Dermis blood vessel endothelial cell (primary cell): ENCODE data around the gene LPP. TPM values are rescaled to one million over a fixed set of nuclear protein-coding genes. Genes with fewer than 3 reads are reported as not detected.

Source experiments
- DNase-seq: peaks from one replicate; pipeline ENCODE4 v3.0.0; 2010
- total RNA-seq: library from RNA; depleted of rRNA; stranded (reverse); fragments of >200 nt; gene quantifications from 2 replicates; pipeline ENCODE4 v1.2.3, GENCODE V29; 2014

LPP gene
- total RNA-seq, 1 donor from 2014 or later: 45.8 TPM

DNA sequence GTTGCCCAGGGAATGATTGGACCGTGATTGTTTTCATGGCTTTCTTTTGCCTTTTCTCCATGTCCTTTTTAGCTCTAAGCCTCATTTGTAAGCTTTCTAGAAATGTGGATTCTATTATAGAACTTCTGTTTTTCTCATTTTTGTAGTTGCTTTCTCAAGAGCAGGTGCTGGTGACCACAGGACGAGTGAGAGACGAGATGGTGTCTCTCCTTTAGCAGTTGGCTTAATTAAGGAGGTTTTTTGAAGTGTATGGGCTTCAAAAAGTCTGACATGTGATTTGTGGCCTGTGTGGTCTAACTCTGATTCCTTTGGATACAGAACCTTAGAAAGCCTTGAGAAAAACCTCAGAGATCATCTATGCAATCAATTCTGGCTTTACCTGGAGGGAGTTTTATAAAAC lies 292.8 kb downstream of the LPP start:
- no peak for DNase-seq

DNA sequence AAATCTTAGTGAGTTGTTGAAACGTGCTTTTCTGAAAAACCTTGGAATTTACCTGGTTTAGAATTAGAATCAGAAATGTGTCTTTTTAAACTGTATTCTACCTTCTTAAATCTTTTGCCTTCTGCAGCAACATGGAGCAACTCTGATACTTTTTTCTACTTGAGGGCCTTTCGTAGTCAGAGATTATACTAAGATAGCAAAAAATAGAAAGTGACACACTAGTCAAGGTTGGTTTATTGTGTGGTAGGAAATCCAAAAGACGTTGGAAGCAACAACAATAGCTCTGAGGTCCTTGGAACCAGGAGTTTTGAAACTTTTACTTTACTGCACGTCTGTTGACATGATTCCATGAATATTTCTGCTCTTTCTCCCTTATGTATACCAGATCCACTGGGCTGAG lies 294.9 kb downstream of the LPP start:
- DNase-seq: no peak

DNA sequence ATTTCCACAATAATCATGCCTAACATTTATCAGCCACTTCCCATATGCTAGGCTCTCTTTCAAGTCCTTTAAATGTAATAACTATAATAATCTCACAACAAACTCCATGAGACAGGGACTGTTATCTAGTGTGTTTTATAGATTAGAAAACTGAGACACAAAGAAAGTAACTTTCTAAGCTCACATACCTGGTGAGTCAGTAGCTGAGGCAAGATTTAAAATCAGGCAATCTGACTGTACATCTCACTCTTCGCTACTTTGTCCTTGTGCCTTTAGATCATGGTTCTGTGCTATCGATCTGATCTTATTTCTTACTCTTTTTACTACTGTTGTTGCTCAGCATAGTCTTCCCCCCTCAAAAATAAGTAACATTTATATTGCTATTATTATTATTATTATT lies 295.5 kb downstream of the LPP start:
- DNase-seq: no peak

DNA sequence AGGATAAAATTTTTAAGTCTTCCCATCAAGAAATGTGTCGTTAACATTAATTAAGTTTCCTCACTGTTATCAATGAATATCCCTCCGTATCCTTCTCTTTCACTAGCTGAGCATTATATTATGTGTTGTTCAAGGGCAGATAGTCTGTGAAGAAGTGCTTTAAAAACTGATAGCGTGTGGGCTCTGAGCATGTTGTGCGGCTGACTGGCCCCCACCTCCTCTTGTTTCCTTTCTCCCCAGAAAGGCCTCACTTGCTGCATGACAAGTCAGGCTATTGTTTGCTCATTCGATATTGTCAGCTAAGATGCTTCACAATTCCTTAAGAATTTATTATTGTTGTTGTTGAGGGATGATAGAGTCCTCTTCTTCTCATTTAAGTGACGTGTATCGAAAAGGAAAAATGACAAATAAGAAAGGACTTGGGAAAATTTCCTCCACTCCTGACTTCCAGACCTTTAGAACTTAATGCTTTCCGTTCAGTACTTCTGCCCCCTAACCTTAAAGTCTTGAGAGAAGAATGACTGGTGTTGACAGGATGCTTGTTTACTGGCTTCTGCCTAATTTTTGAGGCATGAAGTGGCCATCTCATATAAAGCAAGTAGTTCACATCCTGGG lies 298.3 kb downstream of the LPP start:
- peak; percentile 85 for DNase-seq

DNA sequence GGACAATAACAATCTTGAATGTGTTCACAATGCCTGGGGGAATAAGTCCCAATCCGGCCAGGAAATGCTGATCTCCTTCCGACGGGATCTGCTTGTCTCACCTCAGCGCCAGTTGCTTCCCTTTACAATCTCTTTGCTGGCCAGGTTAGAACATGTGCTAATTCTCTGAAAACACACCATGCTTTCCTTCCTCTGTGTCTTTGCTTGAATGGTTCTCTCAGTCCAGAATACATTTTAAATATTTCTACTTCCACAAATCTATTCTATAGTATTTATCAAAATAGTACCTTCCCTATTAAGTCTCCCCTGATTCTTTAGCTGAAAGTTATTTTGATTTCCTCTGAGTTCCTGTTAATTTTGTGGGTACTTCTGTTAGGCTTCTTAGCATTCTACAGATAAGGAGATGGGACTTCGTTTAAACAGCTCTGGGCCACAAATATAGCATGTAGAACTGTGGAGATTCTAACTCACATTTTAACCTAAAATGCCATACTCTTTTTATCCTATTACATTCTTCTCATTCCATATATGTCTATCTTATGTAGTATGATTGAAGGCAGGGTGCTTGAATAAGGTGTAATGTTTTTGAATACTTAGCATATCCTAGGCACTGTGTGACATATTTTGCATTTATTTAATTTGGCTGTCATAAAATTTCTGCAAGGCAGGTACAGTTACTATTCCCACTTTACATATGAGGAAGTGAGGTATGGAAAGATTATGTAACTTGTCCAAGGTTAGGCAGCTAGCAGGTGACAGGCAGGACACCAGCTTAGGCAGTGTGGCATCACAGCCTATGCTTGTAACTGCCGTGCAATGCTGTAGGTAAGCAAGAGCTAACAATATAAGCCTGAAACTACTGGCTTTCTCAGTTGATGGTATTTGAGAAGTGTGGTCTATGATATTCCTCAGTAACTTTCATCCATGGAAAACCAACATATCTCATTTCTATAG lies 299.8 kb downstream of the LPP start:
- peak; percentile 44 for DNase-seq

DNA sequence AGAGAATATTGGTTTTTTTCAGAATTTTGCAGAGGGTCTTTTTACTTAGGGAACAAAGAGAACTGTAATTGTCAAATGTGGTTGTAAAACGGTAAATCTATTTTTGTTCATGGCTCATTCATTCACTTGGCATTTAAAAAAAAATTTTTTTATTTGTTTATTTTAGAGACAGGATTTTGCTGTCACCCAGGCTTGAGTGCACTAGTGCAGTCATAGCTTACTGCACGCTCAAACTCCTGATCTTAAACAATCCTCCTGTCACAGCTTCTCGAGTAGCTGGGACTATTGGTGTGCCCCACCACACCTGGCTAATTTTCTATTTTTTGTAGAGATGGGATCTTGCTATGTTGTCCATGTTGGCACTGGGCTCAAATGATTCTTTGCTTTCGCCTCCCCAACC lies 301.8 kb downstream of the LPP start:
- no peak for DNase-seq

DNA sequence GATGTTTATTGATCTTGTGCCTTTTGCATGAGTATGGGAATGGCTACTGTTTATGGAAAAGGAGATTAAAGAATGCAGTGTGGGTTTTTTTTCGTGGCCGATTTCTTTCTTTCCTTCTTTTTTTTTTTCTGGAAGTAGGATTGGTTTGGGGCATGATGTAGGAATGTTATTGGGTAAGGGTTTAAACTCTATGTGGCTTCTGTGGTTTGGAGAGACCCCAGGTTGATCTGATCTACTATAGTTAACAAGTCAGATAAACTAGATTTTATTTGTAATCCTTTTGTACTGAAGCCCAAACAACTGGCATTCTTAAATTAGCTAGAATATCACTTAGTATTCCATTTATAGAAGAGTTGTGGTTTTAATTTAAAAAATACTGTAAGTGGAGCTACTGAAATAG lies 304.8 kb downstream of the LPP start:
- no peak for DNase-seq

DNA sequence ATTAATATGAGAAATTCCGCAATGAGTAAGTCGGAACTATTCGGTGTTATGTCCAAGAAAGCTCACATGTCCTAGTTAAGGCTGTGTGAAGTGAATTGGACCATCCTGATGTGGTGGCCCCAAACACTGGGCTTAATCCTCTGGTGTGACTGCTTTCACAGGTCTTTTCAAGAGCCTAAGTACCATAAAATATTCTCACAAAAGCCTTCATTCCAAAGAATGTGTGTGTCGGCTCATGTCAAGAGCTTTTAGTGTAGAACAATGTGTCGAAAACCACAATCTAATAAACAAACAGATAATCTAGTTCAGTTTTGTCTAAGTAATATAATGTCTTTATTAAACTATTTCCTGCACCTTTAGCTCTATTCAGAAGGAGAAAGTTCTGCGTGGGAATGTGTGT lies 311.4 kb downstream of the LPP start:
- no peak for DNase-seq

DNA sequence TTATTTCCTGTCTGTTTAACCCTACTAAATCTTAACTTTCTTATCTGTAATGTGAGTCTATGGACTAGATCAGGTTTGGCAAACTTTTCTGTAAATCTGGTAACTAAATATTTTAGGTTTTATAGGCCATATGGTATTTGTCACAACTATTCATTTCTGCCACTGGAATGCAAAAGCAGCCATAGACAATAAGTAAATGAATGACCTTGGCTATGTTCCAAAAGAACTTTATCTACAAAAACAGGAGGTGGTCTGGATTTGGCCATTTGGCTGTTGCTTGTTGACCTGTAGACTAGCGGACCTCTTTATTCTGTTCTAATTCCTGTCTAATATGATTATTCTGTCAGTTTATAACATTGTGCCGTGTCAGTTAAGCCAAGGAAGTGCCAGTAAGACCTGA lies 314.2 kb downstream of the LPP start:
- peak; percentile 77 for DNase-seq

DNA sequence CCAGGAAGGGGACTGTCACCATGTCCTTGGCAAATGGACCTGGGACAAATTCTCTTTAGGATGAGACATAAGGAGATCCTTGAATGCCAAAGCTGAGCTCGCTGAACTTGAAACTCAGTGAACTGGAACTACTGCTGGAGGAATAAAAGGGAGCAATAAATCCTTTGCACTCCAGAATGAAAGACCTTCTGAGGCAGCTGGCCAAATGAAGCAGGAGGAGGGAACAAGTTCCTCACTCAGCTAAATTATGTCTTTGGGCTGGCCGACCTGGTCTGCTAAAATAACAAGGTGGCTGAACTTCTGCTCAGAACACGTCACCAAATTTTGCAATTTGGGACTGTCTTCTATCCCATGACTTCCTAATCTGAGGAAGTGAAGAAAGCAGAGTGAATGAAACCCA lies 314.7 kb downstream of the LPP start:
- no peak for DNase-seq

DNA sequence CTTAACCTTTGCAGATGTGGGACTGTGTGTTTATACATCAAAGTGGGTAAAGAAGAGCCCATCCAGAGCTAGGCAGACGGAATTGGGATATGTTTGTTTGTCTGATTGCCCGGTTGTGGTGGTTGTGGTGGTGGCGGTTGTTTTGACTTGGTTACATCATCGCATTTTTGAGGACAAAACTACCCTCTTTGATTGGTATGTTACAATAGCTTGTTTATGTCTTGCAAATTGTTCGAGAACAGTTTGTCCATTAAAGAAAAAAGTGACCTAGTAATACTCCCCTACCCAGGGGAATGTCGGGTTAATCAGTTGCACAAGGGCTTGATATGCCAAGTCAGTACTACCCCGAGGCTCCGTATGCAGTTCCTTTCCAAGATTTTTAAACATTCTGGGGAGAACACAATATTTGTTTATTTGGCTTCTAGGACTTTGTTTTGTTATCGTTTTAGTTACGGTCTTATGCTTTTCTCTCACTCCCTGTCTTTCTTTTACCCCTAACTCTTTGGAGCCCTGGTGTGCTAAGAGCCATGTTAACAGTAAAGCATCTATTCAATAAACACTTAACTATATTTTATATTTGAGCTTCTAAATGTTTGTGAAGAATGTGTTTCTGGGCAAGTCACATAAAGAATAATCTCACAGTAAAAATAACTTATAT lies 315.4 kb downstream of the LPP start:
- DNase-seq: no peak

DNA sequence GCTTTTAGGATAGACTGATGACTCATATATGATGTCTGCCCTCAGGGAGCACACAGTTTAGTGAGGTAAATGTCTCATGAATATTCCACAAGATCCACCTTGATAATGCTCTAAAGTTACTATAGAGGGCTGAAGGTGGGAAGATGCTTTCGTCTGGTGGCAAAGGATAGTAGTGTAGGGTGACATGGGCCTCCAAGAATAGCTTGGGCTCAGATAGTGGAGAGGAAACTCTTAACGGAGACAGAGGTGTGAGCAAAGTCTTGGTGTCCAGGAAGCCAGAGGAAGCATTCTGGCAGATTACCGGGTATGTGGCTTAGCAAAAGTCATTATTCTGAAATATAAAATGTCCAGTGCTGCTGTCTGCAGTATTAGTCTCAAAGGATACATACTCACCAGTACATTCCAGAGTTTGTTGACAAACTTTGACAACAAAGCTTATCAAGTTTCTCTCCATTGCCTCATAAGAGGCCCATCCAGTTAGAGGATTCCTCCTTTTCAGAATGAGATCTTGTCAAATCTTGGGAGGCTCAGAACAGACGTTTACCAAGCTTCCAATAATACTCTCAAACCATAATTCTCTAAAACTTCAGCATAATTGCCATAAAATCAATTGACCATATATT lies 316.7 kb downstream of the LPP start:
- DNase-seq: no peak

DNA sequence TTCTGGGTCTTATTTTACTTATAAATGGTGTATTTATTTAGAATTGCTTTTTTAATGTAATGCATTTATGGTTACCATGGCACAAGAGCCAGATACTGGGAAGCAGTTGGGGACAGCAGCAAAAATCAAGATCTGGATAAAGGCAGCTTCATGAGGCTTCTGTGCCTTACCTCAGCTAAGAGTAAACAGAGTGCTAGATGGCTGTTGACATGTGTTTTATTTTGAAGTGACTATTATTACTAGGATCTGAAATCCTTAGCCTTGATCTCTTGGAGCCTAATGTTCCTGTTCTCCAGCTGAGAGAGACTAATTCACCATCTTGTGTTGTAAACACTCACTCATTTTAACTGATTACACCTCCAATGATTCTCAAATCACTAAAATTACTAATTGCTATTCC lies 317.8 kb downstream of the LPP start:
- DNase-seq: no peak

DNA sequence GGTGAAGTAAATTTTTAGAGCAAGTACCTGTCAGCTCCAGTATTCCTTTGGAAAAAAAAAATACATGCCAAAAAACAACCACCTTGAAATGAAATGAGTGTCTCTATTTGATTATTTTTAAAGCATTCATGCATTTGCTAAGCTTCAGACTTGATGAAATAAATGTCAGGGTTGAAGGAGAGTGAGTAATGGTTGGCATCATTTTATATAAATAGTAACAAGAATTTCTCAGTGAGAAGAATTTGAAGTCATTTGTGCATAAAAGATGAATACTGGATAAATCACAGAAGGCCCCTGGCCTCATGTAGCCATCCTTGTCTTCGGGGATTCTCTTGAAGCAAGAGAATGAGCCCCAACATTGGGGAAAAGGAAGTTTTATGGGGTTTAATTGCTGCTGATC lies 318.4 kb downstream of the LPP start:
- DNase-seq: no peak

DNA sequence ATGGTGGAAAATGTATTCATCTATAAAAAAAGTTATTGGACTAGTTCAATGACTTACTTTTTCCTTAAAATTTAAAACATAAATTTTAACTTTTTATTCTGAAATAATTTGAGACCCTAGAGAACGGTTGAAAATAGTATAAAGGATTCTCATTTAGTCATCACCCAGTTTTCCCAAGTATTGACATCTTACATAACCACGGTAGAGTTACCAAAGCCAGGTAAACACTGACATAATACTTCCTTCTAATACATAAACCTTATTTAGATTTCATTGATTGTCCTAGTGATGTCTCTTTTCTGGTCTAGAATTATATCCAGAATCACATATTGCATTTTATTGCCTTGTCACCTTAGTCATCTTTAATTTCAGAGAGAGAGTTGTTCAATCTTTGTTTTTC lies 319.1 kb downstream of the LPP start:
- no peak for DNase-seq

DNA sequence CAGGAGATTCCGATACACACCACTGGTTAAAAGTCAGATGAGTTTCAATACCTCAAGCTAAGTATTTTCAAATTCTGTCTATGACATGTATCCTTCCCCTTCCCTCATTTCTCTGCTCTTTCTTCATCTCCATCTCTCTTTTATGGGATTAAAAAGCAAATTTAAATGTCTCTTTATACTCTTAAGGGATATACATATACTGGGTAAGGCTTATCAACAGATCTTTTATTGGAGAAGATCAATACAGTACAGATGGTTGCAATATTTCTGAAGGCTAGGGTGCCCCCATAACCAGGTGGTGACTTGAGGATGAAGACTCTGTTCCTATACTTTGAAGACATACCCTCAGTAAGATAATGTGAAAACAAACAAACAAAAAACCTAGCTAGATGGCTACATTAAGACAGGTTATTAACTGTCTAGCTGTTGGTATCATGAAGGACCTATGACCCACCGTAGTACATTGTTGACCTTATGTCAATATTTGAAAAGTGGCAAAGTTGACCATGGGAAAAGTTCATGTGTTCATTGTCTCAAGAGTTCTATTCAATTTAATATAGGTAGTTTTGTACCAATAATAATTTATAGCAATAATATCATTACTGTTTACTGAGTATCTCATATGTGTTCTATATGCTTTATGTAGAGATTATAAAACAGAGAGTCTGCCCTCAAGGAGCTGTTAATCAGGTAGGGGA lies 319.8 kb downstream of the LPP start:
- no peak for DNase-seq

DNA sequence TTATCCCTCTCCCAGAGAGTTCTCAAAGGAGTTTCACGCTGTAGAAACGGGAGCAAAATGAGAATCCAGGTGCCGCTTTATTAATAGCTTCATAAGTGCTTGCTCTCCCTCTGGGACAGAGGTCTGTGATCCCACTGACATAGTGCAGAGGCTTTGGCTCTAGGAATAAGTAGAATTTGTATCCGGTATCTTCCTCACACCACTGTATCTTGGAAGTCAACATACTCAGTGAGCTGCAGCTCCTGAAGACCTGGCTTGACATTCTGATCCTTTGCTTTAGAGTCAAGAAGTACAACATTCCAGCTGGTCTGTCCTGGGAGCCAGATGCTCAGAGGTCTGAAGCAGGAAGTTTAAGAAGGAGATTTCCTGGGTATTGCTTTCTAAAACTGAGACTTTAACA lies 323.0 kb downstream of the LPP start:
- no peak for DNase-seq

DNA sequence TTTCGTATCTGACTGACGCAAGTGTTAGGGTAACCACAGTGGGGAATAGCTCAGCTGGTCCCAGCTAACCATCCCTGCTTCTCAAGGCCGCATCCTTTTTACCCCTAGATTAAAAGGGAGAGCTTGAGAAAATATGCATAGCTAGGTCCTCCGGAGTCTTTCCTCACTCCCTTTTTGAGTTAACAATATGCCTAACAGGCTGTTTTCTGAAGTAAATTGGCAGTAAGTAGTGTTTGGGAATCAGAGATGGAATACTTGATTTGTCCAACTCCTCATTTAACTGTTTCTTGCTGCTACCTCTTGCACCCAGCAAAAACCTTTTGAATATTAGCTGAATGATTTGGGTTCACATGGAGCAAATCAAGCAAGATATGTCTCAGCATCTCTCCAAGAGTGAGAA lies 326.1 kb downstream of the LPP start:
- no peak for DNase-seq

DNA sequence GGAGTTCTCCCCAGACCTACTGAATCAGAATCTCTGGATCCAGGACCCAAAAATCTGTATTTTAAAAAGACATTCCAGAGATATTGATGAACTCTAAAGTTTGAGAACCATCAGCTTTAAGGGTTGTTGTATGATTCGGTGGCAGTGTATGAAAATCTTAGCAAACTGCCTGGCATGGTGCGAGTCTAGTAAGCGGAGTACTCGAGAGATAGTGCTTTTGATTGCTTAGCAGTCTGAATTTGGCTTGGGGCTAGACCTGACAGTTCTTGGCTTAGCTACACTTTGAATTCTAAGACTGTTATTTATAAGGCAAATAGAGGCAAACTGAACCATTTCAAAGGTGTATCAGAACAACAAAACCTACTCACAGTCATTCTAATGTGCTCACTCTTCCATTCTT lies 329.0 kb downstream of the LPP start:
- no peak for DNase-seq

DNA sequence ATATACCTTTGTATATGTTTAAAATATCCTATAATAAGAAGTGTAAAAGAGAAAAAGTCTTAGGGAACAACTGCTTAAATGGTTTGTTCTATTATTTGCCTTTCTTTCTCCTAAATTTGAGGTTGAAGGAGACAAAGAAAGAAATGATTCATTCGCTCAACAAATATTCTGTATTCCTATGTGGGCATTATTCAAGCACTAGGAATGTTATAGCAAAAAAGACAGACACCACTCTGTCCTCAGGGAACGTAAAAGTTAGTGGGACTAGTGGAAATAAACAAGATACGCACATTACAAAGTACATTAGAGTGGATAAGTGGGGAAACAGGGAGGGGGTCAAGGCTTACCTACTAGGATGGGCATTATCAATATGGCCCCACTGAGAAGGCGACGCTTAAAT lies 332.2 kb downstream of the LPP start:
- DNase-seq: no peak

DNA sequence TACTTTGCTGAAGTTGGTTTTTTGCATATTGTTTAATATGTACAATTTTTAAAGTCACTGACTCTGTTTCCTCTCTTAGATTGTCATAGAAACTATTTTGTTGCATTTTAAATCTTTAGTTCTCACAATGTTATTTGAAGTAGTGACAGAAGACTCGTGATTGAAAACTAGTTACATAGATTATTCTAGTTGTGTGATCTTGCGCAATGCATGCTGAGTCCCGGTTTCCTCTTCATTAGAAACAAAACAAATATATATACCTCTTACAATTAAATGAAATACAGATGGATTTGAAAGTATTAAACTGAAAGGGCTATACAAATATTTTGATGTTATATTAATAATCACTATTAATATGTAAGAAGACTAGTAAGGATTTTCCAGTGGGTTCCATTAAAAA lies 333.0 kb downstream of the LPP start:
- DNase-seq: no peak

DNA sequence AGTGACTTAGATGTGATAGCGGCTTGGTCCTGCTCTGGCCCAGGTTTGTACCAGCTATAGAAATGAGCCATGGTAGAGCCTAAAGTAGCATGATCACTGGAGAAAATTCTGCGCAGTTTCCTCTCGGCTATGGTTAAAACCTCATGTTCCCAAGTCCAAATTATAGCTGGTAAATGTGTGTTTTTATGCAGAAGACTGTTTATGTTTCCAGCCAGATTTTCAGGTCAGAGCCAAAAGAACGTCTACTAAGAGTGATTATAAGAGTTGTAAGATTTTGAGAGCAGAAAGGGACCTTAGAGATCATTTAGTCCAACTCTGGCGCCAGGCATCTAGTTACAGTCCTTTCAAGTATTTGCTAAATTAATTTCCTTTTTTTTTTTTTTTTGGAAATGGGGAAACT lies 333.7 kb downstream of the LPP start:
- no peak for DNase-seq

DNA sequence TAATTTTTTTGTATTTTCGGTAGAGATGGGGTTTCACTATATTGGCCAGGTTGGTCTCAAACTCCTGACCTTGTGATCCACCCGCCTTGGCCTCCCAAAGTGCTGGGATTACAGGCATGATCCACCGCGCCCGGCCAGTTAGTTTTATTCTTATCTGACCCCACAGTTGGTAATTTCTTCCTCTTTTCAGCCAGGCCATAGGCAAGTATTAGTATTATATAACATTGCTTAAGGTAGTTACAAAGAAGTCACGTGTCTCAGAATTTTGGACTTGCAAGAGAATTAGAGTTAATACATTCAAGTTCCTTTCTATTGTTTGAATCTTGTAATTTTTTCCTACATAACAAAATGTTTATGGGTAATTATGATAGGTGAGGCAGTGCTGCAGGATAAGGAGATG lies 334.8 kb downstream of the LPP start:
- DNase-seq: no peak
